ENCODE data around the gene CLCN1. TPM values are rescaled to one million over a fixed set of nuclear protein-coding genes. Genes with fewer than 3 reads are reported as not detected.

Gene CLCN1
- total and polyA plus RNA-seq, 2 donors (not counting 1 experiment from before 2014, with no cell fraction given): under 0.01 TPM; not detected in 1

DNA sequence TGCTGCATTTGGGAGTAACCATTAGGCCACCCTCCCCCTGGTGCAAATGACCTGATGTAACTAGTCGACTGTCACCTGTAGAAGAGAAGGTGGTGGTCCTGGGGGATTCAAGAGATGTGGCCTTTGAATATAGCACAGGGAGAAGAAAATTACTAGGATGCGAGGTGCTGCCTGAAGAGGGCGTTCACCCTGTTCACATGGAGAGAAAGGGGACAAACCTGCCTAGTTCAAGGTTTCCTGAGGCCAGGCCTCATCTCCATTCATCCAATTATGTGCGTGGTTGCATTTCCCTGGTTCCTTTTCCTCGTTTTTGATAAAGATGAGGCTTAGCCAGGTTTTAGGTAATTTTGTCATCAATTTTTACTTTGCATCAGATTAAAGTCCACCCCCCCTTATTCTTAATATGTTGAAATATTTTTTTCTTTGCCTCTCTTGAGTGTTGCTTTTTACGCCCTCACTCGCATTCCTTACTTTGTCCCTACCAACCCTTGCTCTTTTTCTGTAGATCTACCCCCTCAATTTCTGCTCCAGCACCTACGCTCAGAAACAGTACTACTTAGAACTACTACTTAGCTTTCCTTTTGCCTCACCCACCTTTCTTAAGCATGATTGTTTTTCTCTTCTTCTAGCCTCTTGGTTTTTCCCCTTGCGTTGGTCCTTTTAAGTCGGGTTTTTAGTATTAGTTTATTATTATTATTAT lies 13.7 kb downstream of the CLCN1 start:
- no peaks in the 10 kb centered on the region for H3K79me2 ChIP-seq (ENCODE audit: control insufficient read depth, insufficient read depth, low read length)
- H3K4me2 ChIP-seq (ENCODE audit: extremely low read depth, insufficient read depth, low read length): no peak overlapping the region
- no peaks in the 10 kb centered on the region for H3K27me3 ChIP-seq (ENCODE audit: control insufficient read depth, insufficient read depth, low read length)
- no peak overlapping the region for H3K27ac ChIP-seq (ENCODE audit: insufficient read depth, low read length)
- no peaks in the 10 kb centered on the region for H3K36me3 ChIP-seq (ENCODE audit: control insufficient read depth, insufficient read depth, low read length)
- H3K9ac ChIP-seq (ENCODE audit: insufficient read depth, low read length): no peak overlapping the region
- TF ChIP-seq CTCF (conservative IDR thresholded peaks at IDR 0.05 in 1 of 2, IDR thresholded peaks at IDR 0.05 in 1 of 2; ENCODE audit: low read depth in 1 of 2, low read length in 2 of 2) (no peak), EZH2 (IDR thresholded peaks at IDR 0.05; ENCODE audit: low read length, missing control alignments) (no peak)
- H3K4me1 ChIP-seq (ENCODE audit: control insufficient read depth, extremely low read depth, insufficient read depth, low read length): peaks cover 7% of the 10 kb centered on the region
- no peaks in the 10 kb centered on the region for H4K20me1 ChIP-seq (ENCODE audit: control insufficient read depth, extremely low read depth, insufficient read depth, low read length)
- no peak overlapping the region for H2AFZ ChIP-seq (ENCODE audit: low read length)
- DNase-seq (ENCODE audit: low read depth in 2 of 2): no peak
- no peak overlapping the region for H3K4me3 ChIP-seq (replicated peaks in 1 of 4; ENCODE audit: control extremely low read depth in 1 of 4, insufficient read depth in 1 of 4, low read depth in 3 of 4, low read length in 4 of 4)
- H3K9me3 ChIP-seq (ENCODE audit: control insufficient read depth, insufficient read depth, low read depth, low read length): no peaks in the 10 kb centered on the region

DNA sequence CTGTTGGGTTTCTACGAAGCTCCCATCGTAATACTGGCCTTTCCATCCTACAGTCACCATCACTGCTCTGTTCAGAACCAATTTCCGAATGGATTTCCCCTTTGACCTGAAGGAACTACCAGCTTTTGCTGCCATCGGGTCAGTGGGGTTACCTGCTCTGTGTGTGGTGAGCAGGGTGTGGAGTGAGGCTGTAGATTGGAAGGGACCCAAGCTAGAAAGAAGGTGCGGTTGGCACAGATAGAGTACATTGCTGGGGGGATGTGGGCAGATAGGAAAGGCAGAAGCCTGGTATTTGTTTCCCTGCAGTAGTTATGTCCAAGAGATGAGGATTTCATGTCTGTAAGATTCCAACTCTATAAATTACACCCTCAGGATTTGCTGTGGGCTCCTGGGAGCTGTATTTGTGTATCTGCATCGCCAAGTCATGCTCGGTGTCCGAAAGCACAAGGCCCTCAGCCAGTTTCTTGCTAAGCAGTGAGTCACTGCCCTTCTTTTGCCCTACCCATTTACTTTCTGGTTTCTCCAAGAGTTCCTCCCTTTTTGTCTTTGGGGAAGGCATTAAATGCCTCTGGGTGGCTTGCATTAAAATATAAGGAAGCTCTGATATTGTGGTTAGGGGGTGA lies 15.4 kb downstream of the CLCN1 start:
- Histone ChIP-seq H3K4me3 (replicated peaks in 1 of 4; ENCODE audit: control extremely low read depth in 1 of 4, insufficient read depth in 1 of 4, low read depth in 3 of 4, low read length in 4 of 4) (no peak overlapping the region), H3K27ac (ENCODE audit: insufficient read depth, low read length) (peak overlapping the region; percentile 54), H3K9me3 (ENCODE audit: control insufficient read depth, insufficient read depth, low read depth, low read length) (no peaks in the 10 kb centered on the region), H3K4me2 (ENCODE audit: extremely low read depth, insufficient read depth, low read length) (peak overlapping the region; percentile 5), H3K79me2 (ENCODE audit: control insufficient read depth, insufficient read depth, low read length) (no peaks in the 10 kb centered on the region), H4K20me1 (ENCODE audit: control insufficient read depth, extremely low read depth, insufficient read depth, low read length) (no peaks in the 10 kb centered on the region), H3K27me3 (ENCODE audit: control insufficient read depth, insufficient read depth, low read length) (no peaks in the 10 kb centered on the region), H3K36me3 (ENCODE audit: control insufficient read depth, insufficient read depth, low read length) (no peaks in the 10 kb centered on the region), H3K9ac (ENCODE audit: insufficient read depth, low read length) (no peak overlapping the region), H3K4me1 (ENCODE audit: control insufficient read depth, extremely low read depth, insufficient read depth, low read length) (peaks cover 7% of the 10 kb centered on the region), H2AFZ (ENCODE audit: low read length) (peak overlapping the region; percentile 28)
- no peak for TF ChIP-seq CTCF (conservative IDR thresholded peaks at IDR 0.05 in 1 of 2, IDR thresholded peaks at IDR 0.05 in 1 of 2; ENCODE audit: low read depth in 1 of 2, low read length in 2 of 2)
- TF ChIP-seq EZH2 (IDR thresholded peaks at IDR 0.05; ENCODE audit: low read length, missing control alignments): no peak
- DNase-seq (ENCODE audit: low read depth in 2 of 2): peak; percentile 90 to 97

DNA sequence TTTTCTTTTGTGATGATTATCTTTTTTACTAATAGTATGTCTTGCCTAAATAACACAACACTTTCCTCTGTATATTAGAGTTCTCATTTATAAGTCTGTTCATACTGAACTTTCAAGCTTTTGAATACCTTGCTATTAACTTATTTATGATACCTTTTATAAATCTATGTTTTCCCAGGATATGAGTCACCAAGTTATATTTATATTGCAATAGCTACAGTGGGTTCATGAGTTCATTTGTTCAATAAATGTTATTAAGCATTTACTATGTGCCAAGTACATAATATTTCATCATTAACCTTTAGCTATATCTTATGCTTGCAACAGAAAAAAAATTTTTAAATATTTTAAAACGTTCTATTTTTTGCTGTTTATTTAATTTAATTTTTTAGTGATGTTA lies 18.3 kb downstream of the CLCN1 start:
- Histone ChIP-seq H2AFZ (ENCODE audit: low read length) (no peak overlapping the region), H3K4me3 (replicated peaks in 1 of 4; ENCODE audit: control extremely low read depth in 1 of 4, insufficient read depth in 1 of 4, low read depth in 3 of 4, low read length in 4 of 4) (no peak overlapping the region), H3K27ac (ENCODE audit: insufficient read depth, low read length) (no peak overlapping the region), H3K4me1 (ENCODE audit: control insufficient read depth, extremely low read depth, insufficient read depth, low read length) (peaks cover 7% of the 10 kb centered on the region), H3K36me3 (ENCODE audit: control insufficient read depth, insufficient read depth, low read length) (no peaks in the 10 kb centered on the region), H3K79me2 (ENCODE audit: control insufficient read depth, insufficient read depth, low read length) (no peaks in the 10 kb centered on the region), H3K9ac (ENCODE audit: insufficient read depth, low read length) (no peak overlapping the region), H3K27me3 (ENCODE audit: control insufficient read depth, insufficient read depth, low read length) (no peaks in the 10 kb centered on the region), H3K4me2 (ENCODE audit: extremely low read depth, insufficient read depth, low read length) (no peak overlapping the region), H4K20me1 (ENCODE audit: control insufficient read depth, extremely low read depth, insufficient read depth, low read length) (no peaks in the 10 kb centered on the region), H3K9me3 (ENCODE audit: control insufficient read depth, insufficient read depth, low read depth, low read length) (no peaks in the 10 kb centered on the region)
- TF ChIP-seq CTCF (conservative IDR thresholded peaks at IDR 0.05 in 1 of 2, IDR thresholded peaks at IDR 0.05 in 1 of 2; ENCODE audit: low read depth in 1 of 2, low read length in 2 of 2) (no peak), EZH2 (IDR thresholded peaks at IDR 0.05; ENCODE audit: low read length, missing control alignments) (no peak)
- peak in 1 of 2 donors; percentile 80 for DNase-seq (ENCODE audit: low read depth in 2 of 2)

Measured in fibroblast of lung (primary cell).